ENCODE measurements around the gene CDAN1.

CDAN1 gene

DNA sequence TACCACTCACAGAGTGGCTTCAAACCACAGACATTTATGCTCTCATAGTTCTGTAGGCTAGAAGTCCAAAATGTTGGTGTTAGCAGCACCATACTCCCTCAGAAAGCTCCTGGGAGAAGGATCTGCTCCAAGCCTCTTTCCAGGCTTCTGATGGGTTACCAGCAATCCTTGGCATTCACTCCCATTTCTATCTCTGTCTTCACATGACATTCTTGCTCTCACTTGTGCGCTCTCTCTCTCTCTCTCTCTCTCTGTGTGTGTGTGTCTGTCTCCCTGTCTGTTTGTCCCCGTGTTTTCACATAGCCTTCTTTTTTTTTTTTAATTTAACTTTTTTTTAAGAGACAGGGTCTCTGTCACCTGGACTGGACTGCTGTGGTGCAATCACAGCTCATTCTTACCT lies 26.3 kb downstream of the CDAN1 start:
- CTCF ChIA-PET = interaction anchor here (0.6 to 2.5 kb wide), 4 partner anchors 9 to 503 kb away, joined by 3 to 11 read pairs (median 6); no protein-coding TSS in a partner anchor
- POLR2A ChIA-PET = interaction anchor here (0.7 kb wide), 1 partner anchor 27 kb away, joined by 3 read pairs; no protein-coding TSS in a partner anchor
- DNase-seq (ENCODE audit: low read depth, low spot score) = no peak
- H3K4me3 ChIP-seq (ENCODE audit: low read depth, low read length) = no peak overlapping the region
- TF ChIP-seq, protein P1, sequence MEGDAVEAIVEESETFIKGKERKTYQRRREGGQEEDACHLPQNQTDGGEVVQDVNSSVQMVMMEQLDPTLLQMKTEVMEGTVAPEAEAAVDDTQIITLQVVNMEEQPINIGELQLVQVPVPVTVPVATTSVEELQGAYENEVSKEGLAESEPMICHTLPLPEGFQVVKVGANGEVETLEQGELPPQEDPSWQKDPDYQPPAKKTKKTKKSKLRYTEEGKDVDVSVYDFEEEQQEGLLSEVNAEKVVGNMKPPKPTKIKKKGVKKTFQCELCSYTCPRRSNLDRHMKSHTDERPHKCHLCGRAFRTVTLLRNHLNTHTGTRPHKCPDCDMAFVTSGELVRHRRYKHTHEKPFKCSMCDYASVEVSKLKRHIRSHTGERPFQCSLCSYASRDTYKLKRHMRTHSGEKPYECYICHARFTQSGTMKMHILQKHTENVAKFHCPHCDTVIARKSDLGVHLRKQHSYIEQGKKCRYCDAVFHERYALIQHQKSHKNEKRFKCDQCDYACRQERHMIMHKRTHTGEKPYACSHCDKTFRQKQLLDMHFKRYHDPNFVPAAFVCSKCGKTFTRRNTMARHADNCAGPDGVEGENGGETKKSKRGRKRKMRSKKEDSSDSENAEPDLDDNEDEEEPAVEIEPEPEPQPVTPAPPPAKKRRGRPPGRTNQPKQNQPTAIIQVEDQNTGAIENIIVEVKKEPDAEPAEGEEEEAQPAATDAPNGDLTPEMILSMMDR (IDR thresholded peaks at IDR 0.05; ENCODE audit: insufficient read depth, low read length, missing control alignments) = no peak

DNA sequence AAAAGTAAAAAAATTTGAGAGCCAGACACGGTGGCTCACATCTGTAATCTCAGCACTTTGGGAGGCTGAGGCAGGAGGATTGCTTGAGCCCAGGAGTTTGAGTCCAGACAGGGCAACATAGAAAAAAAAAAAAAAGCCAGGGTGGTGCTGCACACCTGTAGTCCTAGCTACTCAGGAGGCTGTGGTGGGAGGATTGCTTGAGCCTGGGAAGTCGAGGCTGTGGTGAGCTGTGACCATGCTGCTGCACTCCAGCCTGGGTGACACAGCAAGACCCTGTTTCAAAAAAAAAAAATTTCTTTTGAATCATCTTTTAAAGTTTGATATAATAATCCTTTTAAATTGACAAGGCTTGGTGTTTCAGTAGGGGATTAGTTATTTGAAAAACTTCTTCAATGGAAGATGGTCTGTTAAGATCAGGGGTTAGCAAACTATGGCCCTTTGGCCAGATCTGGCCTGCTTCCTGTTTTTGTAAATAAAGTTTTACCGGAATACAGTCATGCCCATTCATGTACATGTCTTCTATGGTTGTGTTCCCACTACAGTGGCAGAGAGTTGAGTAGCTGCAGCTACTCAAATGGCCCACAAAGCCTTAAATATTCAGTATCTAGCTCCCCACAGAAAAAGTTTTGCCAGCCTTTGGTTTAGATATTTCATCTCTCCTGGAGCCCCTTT lies 28.9 kb downstream of the CDAN1 start:
- H3K4me3 ChIP-seq (ENCODE audit: low read depth, low read length) = no peak overlapping the region
- CTCF ChIA-PET = interaction anchor here (0.6 to 8.3 kb wide), 2 partner anchors 217 to 497 kb away, joined by 3 to 147 read pairs; no protein-coding TSS in a partner anchor
- TF ChIP-seq, protein P1 (IDR thresholded peaks at IDR 0.05; ENCODE audit: insufficient read depth, low read length, missing control alignments) = no peak
- POLR2A ChIA-PET = no interaction called here
- no peak for DNase-seq (ENCODE audit: low read depth, low spot score)

DNA sequence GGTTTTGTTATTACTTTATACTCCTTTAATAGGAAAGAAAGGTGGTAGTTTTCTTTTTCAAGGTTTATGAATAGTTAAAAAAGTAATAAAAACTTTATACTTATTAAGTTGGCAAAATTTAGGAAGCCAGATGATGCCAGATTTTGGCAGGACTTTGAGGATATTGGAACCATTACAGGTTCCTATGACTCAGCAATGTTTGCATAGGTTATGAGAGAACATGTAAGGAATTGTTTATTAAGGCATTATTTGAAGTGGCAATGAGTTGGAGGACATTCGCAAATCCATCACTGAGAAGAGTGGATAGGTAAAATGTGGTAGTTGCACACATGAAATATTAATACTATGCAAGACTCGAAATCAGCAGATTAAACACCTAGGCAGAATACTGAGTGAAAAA lies 29.9 kb downstream of the CDAN1 start:
- ChIA-PET CTCF (interaction anchor here (0.6 to 8.3 kb wide), 6 partner anchors 9 to 641 kb away, joined by 3 to 147 read pairs (median 18); no protein-coding TSS in a partner anchor), POLR2A (no interaction called here)
- no peak overlapping the region for H3K4me3 ChIP-seq (ENCODE audit: low read depth, low read length)
- no peak for DNase-seq (ENCODE audit: low read depth, low spot score)
- TF ChIP-seq, protein P1 (IDR thresholded peaks at IDR 0.05; ENCODE audit: insufficient read depth, low read length, missing control alignments) = no peak

DNA sequence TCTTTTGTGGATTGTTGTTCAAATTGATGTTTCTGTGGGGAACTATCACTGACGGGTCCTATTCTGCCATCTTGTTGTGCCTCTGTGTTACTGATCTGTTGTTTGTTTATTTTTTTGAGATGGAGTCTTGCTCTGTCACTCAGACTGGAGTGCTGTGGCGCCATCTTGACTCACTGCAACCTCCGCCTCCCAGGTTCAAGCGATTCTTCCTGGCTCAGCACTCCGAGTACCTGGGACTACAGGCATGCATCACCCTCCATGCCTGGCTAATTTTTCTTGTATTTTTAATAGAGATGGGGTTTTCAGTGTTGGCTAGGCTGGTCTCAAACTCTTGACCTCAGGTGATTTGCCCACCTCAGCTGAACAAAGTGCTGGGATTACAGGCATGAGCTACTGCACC lies 31.6 kb downstream of the CDAN1 start:
- ChIA-PET POLR2A (no interaction called here), CTCF (interaction anchor here (0.6 to 8.3 kb wide), 17 partner anchors 8 to 563 kb away, joined by 3 to 147 read pairs (median 5); no protein-coding TSS in a partner anchor)
- no peak for DNase-seq (ENCODE audit: low read depth, low spot score)
- TF ChIP-seq, protein P1 (IDR thresholded peaks at IDR 0.05; ENCODE audit: insufficient read depth, low read length, missing control alignments) = no peak
- no peak overlapping the region for H3K4me3 ChIP-seq (ENCODE audit: low read depth, low read length)

DNA sequence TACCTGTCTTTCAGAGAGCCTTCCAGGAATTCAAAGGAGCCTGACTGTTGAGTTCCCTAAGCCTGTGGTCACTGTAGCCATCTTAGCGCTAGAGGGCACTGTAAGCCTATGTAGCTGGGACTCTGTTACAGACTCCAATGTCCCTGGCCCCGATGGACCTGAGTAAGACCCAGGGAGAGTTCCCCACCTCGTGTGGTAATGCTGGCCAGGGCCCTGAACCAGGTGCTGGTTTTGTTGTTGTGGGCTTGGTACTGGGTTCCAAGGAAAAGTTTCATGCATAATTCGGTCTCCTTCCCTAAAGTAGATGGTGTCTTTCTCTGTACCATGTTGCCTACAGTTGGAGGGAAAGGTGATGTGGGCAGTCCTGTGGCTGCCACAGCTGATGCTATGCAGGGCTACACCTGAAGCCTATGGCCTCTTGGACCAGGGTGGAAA lies 32.4 kb downstream of the CDAN1 start:
- POLR2A ChIA-PET = interaction anchor here (1.0 kb wide), 1 partner anchor 222 kb away, joined by 3 read pairs; no protein-coding TSS in a partner anchor
- no peak for DNase-seq (ENCODE audit: low read depth, low spot score)
- TF ChIP-seq, protein P1 (IDR thresholded peaks at IDR 0.05; ENCODE audit: insufficient read depth, low read length, missing control alignments) = peak; percentile 89

DNA sequence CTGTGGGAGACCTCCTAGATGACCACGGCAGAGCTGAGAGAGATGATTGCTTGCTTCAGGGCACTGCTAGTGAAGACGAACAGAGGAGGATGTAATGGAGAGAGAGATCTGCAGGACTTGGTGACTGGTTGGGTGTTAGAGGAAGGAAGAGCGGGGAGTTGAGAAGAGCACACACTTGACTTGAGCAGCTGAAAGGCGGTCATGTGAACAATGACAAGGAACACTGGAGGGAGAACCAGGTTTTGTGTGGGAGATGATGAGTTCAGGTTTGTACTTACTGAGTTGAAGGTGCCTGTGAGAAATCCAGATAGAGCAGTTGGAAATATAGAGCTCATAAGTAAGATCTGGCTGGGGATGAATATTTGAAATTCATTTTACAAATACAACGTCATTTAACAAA lies 40.3 kb downstream of the CDAN1 start:
- DNase-seq (ENCODE audit: low read depth, low spot score) = no peak
- no peak overlapping the region for H3K4me3 ChIP-seq (ENCODE audit: low read depth, low read length)
- TF ChIP-seq, protein P1 (IDR thresholded peaks at IDR 0.05; ENCODE audit: insufficient read depth, low read length, missing control alignments) = no peak
- ChIA-PET CTCF (interaction anchor here (1.4 kb wide), 1 partner anchor 10 kb away, joined by 5 read pairs; no protein-coding TSS in a partner anchor), POLR2A (no interaction called here)

More for the DNA sequence above, 32.4 kb downstream of the CDAN1 start:
- CTCF ChIA-PET = interaction anchor here (0.9 to 8.3 kb wide), 22 partner anchors 8 to 714 kb away, joined by 3 to 147 read pairs (median 4); no protein-coding TSS in a partner anchor
- no peak overlapping the region for H3K4me3 ChIP-seq (ENCODE audit: low read depth, low read length)
